DMS153 (cell line): ENCODE results near the gene MGAT5.

Experiments used
- DNase-seq: peaks from one replicate; lab custom pipeline; 2025; lab: John Stamatoyannopoulos, UW

Gene MGAT5

DNA sequence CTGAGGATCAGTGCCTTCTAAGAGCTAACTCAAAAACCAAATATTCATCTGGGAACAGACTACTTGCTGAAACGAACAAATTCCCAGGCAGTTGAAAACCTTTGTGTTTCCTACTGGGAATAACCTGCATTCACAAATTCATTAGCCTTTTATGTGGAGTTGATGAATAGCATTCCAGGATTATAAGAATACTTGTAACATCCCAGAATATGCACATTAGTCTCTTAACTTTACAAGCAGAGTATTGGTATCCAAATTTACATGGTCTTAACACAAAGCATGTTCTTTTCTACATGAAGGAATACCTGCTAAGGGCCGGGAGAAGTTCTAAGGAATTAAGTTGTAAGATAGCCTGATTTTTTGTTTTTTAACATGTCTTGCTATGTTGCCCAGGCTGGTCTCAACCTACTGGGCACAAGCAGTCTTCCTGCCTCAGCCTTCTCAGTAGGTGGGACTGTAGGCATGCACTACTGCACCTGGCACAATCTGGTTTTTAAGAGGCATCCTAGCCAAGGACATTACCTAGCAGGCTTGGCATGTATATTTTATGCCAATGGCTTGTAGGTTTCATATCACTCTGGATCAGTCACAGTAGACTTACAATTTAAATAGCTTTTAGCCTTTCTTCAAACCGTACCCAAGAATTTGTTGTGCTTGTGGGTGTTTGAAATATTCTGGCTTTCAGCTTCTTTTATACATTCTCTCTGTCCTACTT, 50.7 kb downstream of the MGAT5 start:
- DNase-seq = no peak

DNA sequence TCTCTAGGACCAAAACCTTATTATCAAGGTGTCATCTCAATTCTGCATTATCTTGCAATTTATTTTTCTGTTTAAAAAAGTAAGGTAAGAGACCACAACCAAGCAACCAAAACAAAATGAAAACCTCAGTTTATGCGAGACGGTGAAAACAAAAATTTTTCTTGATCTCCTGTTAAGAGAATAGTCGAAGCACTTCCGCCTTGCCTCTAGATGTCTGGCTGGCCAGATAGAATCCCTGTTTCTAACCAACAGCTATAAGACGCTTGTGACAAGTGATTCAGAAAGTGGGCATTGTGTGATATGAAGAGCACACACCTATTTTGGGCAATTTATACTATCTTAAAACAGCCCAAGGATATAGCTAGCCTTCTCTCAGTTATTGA, 51.2 kb downstream of the MGAT5 start:
- no peak for DNase-seq

DNA sequence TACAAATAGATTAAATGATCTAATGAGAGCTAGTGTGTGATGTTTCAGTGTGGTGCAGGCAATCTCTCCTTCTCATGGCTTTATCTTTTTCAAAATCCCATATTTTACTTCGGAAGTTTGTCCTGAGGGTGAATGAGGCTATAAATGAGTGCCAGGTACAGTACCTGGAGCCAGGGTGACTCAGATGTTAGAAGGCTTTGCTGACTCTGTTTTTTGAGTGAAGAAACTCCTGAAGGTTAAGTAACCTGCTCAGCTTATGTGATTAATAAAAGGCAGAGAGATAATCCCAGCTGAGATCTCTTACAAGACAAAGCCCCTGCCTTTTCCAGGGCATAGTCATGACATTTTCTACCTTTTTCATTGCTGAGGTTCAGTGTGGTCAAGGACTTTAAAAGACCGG, 52.6 kb downstream of the MGAT5 start:
- no peak for DNase-seq

DNA sequence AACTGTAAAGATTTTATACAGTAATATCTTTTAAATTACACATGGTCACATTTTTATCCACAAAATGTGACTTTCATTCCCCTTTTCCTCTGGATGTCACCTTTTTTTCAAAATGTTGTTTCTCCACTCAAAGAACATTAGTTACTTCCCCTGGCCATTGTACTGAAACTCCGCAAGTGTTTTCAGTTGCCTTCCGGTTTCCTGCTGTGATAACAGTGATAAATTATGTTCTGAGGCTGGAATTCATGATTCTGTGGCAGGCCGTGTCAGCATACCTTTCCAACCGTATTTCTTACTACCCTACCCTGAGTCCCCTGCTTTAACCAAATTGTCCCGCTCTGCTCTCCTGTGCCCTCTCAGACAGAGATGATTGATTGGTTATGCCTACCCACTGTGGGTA, 53.5 kb downstream of the MGAT5 start:
- no peak for DNase-seq

DNA sequence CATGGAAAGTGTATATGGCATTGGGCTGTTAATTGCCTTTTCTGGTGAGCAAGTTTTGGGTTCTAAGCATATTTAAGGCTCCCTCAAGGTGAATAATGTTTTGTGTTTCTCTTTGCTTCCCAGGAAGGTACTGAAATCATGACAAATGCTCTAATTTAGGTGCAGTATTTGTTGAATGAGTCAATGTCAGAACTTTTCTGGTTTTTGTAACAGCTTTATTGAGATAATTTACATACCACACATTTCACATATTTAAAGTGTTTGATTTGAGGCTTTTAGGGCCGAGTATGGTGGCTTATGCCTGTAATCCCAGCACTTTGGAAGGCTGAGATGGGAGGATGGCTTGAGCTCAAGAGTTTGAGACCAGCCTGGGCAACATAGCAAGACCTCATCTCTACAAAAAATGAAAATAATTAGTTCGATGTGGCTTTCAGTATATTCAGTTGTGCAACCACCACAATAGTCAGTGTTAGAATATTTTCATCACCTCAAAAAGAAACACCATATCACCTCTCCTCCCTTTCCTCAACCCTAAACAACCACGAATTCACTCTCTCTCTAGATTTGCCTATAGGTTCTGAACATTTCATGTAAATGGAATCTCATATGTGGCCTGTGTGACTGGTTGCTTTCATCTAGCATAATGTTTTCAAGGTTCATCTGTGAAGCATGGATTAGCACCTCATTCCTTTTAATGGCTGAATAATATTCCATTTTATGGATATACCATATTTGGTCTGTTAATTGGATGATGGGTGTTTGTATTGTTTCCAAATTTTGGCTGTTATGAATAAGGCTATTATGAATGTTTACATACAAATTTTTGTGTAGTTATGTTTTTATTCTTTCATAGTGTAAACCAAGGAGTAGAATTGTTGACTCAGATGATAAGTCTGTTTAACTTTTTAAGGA, 54.9 kb downstream of the MGAT5 start:
- no peak for DNase-seq

DNA sequence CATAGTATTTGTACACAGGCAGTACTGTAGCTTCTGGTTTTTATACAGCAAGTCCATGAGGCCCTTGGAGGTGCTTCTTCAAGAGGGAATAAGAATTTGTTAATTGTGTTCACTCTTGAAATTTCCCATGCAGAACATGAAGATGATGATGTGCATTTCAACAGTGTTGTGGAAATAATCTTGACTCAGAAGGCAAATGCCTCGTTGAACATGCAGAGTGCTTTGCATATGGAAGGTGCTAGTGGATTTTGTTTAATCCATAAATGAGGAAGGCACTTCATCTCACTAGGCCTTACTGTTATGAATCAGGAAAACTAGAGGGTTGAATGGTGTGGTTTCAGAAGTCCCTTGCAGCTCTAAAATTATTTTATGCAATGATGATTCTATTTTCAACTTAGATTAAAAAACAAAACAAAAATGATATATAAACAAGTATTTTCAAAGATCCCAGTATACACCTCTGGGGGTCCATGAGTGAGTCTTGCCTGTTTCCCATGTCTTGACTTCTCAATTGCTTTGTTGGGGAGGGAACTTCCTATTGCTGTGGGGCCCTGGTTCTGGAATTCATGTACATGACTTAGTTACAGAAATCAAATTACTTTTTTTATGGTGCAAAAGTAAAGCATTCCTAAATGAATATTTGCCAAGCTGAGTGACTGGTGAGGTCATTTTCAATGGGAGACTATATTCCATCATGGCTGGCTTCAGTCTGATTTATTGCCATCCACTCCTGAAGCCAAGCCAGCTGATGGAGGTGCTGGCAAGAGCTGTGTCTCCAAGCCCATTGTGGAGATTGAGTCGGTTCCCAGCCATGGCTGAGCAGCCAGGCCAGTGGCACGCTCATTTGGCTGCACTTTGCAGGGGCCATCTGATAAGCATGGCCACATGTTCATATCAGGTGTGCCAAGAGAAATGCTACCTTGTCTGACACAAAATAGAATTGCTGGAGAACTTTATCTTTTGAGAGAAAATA, 56.5 kb downstream of the MGAT5 start:
- DNase-seq = no peak

DNA sequence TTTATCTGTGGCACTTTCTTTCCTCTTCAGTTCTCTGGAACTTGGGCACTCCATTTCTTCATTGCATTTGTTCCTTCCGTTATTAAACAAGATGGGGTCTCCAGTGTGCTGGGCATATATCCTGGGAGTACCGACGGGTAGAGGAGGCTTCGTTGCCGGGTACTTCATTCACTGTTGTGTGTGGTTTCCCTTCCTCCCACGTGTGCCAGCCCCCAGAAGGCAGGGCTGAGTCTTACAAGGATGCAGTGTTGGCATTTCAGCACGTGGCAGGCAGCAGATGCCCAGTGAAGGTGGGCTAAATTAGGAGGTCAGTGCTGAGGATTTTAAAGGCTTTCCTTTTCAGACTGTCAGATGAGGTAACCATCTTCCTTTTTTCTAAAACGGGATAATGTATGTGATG, 58.6 kb downstream of the MGAT5 start:
- DNase-seq = no peak

DNA sequence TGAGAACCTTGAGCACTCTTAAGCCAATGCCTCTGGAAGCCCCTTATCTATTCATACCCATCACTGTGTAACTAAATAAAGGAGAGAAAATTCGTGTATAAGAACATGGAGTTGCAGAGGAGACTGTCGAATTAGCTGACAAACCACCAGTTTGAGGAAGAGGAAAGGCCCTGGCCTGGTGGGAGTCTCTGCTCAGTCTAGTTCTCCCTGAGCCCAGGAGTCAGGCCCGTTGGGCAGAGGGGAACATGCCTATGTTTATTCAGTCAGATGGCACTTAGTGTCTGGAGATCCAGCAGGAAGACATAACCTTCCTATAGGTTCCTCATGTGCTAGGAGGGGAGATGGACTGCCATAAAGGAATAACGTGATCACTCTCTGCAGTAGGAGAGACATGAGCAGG, 60.3 kb downstream of the MGAT5 start:
- no peak for DNase-seq

DNA sequence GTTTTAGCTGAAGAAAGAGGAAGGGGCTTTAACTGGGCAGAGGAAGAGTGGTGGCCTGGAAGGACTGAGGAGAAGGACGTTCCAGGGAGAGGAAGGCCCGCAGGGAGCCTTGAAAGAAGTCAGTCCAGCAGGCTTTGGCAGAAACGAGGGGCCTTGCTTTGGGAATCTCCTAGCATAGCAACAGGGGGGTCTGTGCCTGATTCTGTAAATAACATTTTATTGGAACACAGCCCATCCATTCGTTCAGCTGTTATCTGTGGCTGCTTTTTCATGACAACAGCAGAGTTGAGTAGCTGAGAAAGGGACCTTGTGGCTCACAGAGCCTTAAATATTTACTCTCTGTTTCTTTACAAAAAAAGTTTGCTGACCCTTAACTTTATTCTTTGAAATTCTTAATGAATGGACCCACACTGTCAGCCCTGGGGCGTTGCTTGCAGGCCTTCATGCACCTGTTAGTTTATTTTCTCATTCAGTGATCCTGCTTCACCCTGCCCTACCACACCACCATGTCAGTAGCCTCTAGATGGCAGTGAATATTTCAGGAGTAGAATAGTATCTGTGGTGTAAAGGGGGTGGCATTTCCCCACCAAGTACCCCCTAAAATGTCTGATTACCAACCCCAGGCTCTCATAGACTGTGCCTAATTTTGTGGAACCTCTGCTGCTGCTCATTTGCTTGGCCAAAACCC, 61.0 kb downstream of the MGAT5 start:
- DNase-seq = no peak

DNA sequence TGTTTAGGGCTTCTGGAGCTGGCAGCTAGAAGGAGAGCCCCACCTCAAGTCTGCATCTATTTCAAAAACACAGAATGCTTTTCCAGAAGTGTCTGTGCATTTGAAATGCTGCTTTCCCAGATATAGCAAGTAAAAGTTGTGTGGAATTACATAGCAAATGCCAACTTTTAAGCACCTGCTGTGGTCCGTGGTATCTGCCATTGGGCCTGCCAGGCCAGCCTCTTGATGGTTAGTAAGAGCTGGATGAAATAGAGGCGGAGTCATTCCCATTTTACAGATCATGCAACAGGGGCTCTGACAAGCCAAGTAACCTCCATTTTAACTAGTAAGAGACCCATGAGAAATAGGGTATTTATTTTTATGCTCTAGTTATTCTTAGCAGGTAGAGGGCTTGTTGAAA, 61.6 kb downstream of the MGAT5 start:
- DNase-seq = no peak

DNA sequence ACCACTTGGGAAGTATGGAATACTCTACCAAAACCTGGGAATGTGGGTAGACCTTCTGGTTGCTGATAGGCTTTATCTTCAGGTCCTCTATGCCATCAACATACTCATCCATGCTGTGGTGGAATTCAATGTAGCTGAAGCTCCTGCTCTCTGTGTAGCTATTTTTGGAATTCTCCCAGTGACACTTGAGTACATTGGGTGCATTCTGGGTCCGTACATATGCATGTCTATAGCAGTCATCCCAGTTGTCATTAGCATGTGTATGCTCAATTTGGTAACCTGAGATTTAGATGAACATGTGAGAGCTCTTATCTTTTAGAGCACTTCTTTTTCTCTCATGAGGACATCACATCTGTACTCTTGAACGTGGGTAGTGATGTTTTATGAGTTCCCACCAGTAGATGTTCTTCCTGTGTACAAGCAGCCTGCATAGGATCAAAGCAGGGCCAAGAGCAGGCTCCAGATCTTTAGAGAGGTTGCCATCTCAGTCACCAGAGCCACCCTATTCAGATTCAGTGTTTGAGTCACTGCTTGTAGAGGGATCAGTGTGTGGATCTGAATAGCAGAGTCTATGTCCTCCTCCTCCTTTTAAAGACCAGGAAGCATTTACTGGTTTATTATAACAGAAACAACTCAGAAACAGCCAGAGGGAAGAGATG, 65.9 kb downstream of the MGAT5 start:
- no peak for DNase-seq

DNA sequence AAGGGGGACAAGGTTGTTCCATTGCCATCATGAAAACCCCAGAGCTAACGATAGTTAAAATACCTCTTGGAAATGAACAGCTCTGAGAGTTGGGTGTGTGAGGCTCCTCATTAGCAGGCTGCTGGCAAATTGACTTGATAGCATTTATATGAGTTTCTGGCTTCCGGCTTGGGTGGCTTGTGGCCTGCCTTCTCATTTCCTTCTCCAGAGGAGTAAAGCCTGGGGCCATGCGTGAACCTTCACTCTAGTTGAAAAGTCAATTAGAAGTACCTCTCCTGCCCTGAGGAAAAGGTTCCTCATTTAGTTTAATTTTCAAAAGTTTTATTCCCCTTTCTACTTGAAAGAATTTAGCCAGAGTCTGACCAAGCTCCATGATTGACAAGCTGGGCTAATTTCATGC, 67.1 kb downstream of the MGAT5 start:
- DNase-seq = no peak

DNA sequence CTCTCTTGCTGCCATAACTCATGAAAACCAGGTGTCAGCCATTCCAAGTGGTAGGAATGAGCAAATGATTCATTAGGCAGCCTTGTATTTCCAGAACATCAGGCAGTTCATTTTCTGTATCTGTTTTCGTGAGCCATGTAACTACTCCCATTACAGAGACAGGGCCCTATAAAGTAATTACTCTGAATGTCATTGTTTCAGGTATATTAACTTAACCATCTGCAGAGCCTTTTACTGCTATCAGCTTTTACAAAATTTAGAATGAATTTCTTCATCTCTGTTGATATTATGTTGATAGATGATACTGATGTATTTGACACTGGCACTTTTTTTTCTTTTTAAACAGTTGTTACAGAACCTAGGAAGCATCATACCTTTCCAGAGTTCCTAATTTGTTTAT, 69.9 kb downstream of the MGAT5 start:
- no peak for DNase-seq

DNA sequence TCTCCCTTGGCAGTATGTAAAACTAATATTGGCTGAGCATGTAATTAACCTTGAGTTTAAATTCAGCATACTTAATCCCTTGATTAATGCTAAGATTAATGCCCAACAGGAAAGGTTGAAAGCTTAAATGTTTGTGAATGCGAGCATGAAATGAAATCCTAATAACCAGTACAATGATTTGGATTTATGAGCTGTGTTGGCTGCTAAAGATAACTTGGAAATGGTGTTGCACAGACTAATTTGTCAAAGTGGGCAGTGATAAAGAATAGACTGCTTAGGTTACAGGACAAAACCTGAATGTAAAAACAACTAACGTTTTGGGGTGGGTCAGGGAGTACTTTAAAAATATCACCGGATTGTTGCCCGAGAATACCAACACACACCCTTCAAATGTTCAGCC, 70.6 kb downstream of the MGAT5 start:
- no peak for DNase-seq

DNA sequence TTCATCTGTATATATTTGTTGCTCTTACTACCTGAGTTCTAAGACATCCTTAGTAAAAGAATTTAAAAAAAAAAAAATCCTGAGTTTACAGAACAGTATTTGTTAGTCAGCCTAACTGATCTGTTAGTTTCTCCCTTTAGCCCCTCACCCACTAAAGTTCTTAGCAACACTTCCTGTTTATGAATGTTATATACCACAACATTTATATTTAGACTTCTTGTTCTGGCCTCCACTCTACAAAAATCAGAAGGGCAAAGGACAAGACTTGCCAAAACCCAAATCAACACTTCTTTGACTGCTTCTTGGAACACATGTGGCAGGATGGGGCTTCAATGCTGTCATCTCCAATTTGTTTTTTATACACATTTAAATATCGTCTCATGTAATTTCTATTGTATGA, 71.1 kb downstream of the MGAT5 start:
- no peak for DNase-seq

DNA sequence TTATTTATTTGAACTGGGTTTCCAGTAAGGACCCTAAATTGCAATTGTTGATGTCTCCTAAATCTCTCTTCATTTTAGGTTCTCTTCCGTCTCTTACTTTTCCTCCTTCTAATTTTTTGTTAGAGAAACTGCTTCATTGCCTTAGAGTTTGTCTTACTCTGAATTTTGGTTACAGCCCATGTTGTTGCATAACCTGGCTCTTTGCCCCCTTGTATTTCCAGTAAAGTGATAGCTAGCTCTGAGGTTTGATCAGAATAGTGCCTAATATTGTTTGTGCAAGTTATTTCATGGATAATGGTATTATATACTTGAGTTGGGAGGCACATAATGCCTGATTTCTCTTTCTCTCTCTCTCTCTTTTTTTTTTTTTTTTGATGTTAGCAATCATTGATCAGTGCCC, 71.8 kb downstream of the MGAT5 start:
- no peak for DNase-seq

DNA sequence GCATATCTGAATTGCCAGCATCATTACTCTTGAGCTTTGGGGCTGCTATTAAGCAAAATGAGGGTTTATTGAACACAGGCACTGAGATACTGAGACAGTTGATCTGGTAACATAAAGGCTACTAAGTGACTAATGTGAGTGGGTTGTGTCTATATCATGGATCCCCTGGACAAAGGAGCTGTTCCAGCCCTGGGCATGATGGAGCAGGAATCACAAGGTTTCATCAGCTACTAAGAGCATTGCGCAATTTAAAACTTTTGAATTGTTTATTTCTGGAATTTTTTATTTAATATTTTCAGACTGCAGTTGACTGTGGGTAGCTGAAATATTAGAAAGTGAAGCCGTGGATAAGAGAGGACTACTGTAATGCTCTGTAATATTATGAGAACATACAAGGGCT, 73.5 kb downstream of the MGAT5 start:
- no peak for DNase-seq

DNA sequence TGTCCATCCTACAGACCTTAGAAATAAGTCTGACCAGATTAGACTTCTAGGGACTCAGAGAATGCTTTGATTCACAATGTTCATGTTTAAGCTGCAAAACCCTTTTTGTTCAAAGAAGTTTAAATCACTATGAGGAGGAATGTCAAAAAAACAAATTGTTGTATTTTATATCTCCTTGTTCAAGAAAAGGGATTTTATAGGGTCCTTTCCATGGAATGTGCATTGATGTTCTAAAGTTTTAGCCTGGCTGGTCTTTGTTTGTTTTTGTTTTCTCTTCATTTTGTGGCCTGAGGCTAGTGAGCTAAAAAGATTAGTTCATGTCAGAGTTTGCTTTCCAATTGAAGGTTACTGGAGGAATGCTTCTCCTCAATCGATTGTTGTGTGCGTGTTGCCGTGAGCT, 77.2 kb downstream of the MGAT5 start:
- no peak for DNase-seq

DNA sequence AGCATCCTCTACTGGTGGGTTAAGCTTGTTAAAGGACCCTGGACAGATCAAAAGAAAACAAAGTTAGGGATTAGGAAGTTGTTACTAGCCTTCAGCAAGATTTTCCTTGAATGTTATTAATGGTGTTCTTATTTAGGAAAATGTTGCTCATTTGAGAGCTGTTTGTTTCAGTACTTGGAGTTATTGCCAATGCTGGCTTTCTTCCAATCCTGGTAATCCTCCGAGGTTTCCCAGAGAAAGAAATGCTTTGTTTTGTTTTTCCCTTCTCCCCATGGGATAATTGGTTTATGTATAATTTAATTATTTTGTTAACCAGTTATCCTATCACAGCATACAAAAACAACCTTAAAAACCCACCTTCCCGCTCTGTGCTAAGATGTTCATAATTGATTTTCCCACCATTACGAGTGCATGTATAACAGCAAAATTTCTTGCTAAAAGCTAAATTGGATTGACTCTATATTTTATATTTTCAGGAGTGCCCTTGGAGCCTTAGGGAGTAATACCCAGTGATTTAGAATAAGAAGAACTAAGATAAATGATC, 79.8 kb downstream of the MGAT5 start:
- DNase-seq = no peak

DNA sequence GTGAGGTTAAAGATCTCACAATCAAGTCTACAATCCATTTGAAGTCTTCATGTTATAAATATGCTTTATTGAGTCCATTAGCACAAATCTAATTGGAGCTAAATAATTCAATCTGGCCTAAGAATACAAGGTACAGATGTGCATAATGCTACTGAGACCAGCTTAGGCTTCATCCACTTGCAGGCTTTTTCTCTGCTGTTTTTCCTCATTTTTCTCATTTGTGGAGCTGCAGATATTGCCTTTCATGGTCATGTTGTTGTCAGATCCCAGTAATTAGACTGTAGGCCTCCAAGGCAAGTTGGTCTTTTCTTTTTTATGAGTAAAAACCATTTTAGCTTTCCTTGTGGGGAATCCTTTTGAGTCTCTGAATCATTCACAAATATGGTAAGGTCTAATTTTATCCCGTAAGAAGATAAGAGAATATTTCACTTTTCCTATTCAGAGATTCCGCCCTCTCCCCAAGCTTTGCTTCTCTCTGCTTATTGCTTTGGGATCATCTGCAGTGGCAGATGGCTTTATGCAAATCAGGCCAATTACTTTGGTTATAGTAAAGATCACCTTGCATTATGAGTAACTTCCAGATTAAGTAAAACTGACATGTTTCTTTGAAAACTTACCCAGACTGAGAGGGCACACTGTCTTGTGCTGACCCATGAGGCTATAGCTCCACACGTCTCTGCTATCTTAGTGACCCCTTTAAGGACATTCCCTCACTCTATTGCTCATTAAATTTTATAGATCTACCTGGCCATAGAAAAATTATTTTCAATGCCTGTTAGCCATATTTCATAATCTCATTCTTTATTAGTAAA, 80.9 kb downstream of the MGAT5 start:
- no peak for DNase-seq
